Psoas muscle (tissue), 8 donors: ENCODE measurements around the gene ITGB1BP2. TPM values are rescaled to one million over a fixed set of nuclear protein-coding genes. Genes with fewer than 3 reads are reported as not detected.
"Not testable (repeated sequence)": the region's sequence is repeated elsewhere in the genome, so short reads cannot be mapped to it uniquely, and the experiment has no call there.

ENCODE experiments used
- ATAC-seq, 4 donors: fragments of 200-7000 bp; cut with Tn5 transposase; one replicate each; pipeline ENCODE4 v1.9.1; 2020; ENCODE audit warnings: moderate library complexity in 3 of 4, mild to moderate bottlenecking in 2 of 4
- DNase-seq, 2 donors: peaks; one replicate each; pipeline ENCODE4 v3.0.0-alpha.2; 2020
- H3K27ac ChIP-seq: fragments of 200-600 bp; one replicate; pipeline ENCODE4 v1.8.0; 2022
- H3K27me3 ChIP-seq, 3 donors: fragments of 200-600 bp in 1 of 3; one replicate each; pipeline versions ENCODE4 v1.6.1 to v1.8.0; 2013 to 2022; ENCODE audit warnings: low read length in 2 of 3, mild to moderate bottlenecking in 2 of 3, moderate library complexity in 1 of 3; ENCODE audit not compliant: insufficient read depth in 3 of 3
- H3K36me3 ChIP-seq, 2 donors: fragments of 200-600 bp in 1 of 2; one replicate each; pipeline versions ENCODE4 v1.6.1 to v1.8.0; 2013 to 2022; ENCODE audit warnings: low read depth in 1 of 2, mild to moderate bottlenecking in 1 of 2, moderate library complexity in 1 of 2; ENCODE audit not compliant: insufficient read depth in 1 of 2
- H3K4me1 ChIP-seq: fragments of 200-600 bp; one replicate; pipeline ENCODE4 v1.8.0; 2022
- H3K4me3 ChIP-seq: fragments of 200-600 bp; one replicate; pipeline ENCODE4 v1.8.0; 2022; ENCODE audit warnings: mild to moderate bottlenecking
- H3K9me3 ChIP-seq: fragments of 200-600 bp; one replicate; pipeline ENCODE4 v1.8.0; 2022
- CTCF ChIP-seq: fragments of 200-600 bp; IDR thresholded peaks from one replicate; pipeline ENCODE4 v1.8.0; 2022; ENCODE audit warnings: antibody characterized with exemption
- WGBS, 3 donors: extraction: QIAGEN DNeasy Blood & Tissue Kit; methylation state at CpG; one replicate each; pipeline versions ENCODE4 v1.1.6 to v1.1.7; 2013; 5-methylcytosine and 5-hydroxymethylcytosine counted together
- intact Hi-C, 2 donors: fragments of 100-400 bp; cut with DNase I; formaldehyde crosslinking; loops; one replicate each; pipeline versions ENCODE4 v1.11.0 to v1.14.2; 2022
- polyA plus RNA-seq, 3 donors: library from polyadenylated mRNA; stranded (reverse); fragments of 200-250 nt; gene quantifications; one replicate each; pipeline ENCODE4 v1.2.3, GENCODE V29; 2013
- total RNA-seq, 4 donors: library from RNA; stranded (reverse); fragmentation: NEBNext Ultra II Directional in 2 of 4; extraction: Animal tissue kit (Norgen Biotek cat#: 25700) in 2 of 4; gene quantifications; one replicate each; pipeline versions ENCODE4 v1.2.1 to v1.2.4, GENCODE V29; 2021 to 2023
- donor health status: healthy with polysubstance abuse.
- donor health status: DM: no; HTN: no; CAD: no; lungs with moderate emphysema.
- donor health status: Bipolar disorder and iron deficiency.
- donor health status: healthy.
- donor health status: DM: yes; HTN: yes; CAD: no.
- donor health status: DM: no; HTN: no; CAD: no.
- donor health status: DM: no; HTN: no; CAD: no.
- donor health status: DM: yes; HTN: yes; CAD: no.

Gene ITGB1BP2
- total and polyA plus RNA-seq, 7 donors: 4.4 to 35.2 (median 15.7) TPM

GRCh38 chrX:71256051-71256450 lies 45.5 kb upstream of the ITGB1BP2 start:
- ATAC-seq (no peak), DNase-seq (no peak)
- no peaks in the 10 kb centered on the region for H3K4me1 ChIP-seq
- H3K4me3 ChIP-seq: no peak overlapping the region
- H3K36me3 ChIP-seq: no peaks in the 10 kb centered on the region
- TF ChIP-seq CTCF: no peak
- WGBS, 3 donors: 59 to 79% (median 63%) methylated on average over 6 of the region's 6 CpGs
- H3K27me3 ChIP-seq: no peaks in the 10 kb centered on the region
- no peaks in the 10 kb centered on the region for H3K9me3 ChIP-seq
- no peak overlapping the region for H3K27ac ChIP-seq
- intact Hi-C loops: no loop called here

GRCh38 chrX:71256856-71257255 lies 44.7 kb upstream of the ITGB1BP2 start:
- no peak overlapping the region for H3K4me3 ChIP-seq
- no peaks in the 10 kb centered on the region for H3K9me3 ChIP-seq
- no peaks in the 10 kb centered on the region for H3K27me3 ChIP-seq
- no peak overlapping the region for H3K27ac ChIP-seq
- no peaks in the 10 kb centered on the region for H3K4me1 ChIP-seq
- no peaks in the 10 kb centered on the region for H3K36me3 ChIP-seq
- no peak for ATAC-seq
- TF ChIP-seq CTCF: no peak
- intact Hi-C loops: no loop called here
- no peak for DNase-seq
- 88 to 93% (median 90%) methylated on average over 4 of the region's 4 CpGs for WGBS, 3 donors

- H3K4me3 ChIP-seq, H3K27ac ChIP-seq, DNase-seq, H3K36me3 ChIP-seq, H3K4me1 ChIP-seq, ATAC-seq, intact Hi-C loops, H3K9me3 ChIP-seq, H3K27me3 ChIP-seq: not testable (repeated sequence)
Measured at GRCh38 chrX:71268624-71269023, 32.9 kb upstream of the ITGB1BP2 start.

GRCh38 chrX:71269801-71270395 lies 31.7 kb upstream of the ITGB1BP2 start:
- DNase-seq: no peak
- no peak for TF ChIP-seq CTCF
- Histone ChIP-seq H3K36me3 (no peaks in the 10 kb centered on the region), H3K9me3 (no peaks in the 10 kb centered on the region), H3K27me3 (no peaks in the 10 kb centered on the region), H3K4me3 (no peak overlapping the region), H3K4me1 (no peaks in the 10 kb centered on the region), H3K27ac (no peak overlapping the region)
- WGBS, 3 donors: 78 to 88% (median 82%) methylated on average over 7 to 19 of the region's 19 CpGs
- no peak for ATAC-seq
- intact Hi-C loops: no loop called here

GRCh38 chrX:71272313-71272712 lies 29.2 kb upstream of the ITGB1BP2 start:
- H3K36me3 ChIP-seq, H3K4me3 ChIP-seq, H3K4me1 ChIP-seq, ATAC-seq, H3K9me3 ChIP-seq, H3K27ac ChIP-seq, intact Hi-C loops, DNase-seq, H3K27me3 ChIP-seq: not testable (repeated sequence)
- whole genome bisulfite sequencing, 3 donors: 79 to 92% (median 86%) methylated on average over 2 of the region's 2 CpGs

GRCh38 chrX:71281300-71281699 lies 20.2 kb upstream of the ITGB1BP2 start:
- ATAC-seq: not testable (repeated sequence)

More at GRCh38 chrX:71281300-71281699, 20.2 kb upstream of the ITGB1BP2 start:
- peaks cover 15% of the 10 kb centered on the region for H3K4me1 ChIP-seq
- 94 to 97% (median 97%) methylated on average over 11 of the region's 11 CpGs for WGBS, 3 donors
- DNase-seq, H3K27ac ChIP-seq, intact Hi-C loops, H3K4me3 ChIP-seq, H3K36me3 ChIP-seq, H3K9me3 ChIP-seq, H3K27me3 ChIP-seq: not testable (repeated sequence)
